ENCODE results near the gene CHTOP.

CHTOP gene

DNA sequence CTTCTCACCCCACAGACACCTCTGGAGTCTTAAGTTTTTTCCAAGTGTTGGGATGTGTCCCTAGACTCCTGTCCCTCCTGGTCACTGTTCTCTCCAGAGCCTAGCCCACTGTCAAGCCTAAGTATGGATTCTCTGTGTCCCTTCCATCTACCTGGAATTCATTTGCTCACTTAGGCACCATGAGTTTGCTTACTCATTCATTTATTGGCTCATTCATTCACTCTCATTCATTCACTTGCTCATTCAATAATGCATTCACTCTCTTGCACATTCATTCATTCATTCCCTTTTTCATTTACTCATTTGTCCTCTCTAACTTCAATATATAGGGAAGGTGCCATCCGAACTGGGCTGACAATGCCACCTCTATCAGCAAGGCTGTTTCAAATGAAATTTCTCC, 22.5 kb upstream of the CHTOP start:
- no peak for FAIRE-seq
- no peak for TF ChIP-seq PAX5 (IDR thresholded peaks at IDR 0.05; ENCODE audit: insufficient read depth, low read length, severe bottlenecking)
- no peak for TF ChIP-seq POU2F2 (IDR thresholded peaks at IDR 0.05; ENCODE audit: low read depth, low read length)
- no peak for TF ChIP-seq SPI1 (IDR thresholded peaks at IDR 0.05; ENCODE audit: low read depth, low read length)
- TF ChIP-seq TAF1 (IDR thresholded peaks at IDR 0.05; ENCODE audit: low read depth, low read length), result no peak
- TF ChIP-seq POLR2A (IDR thresholded peaks at IDR 0.05; ENCODE audit: low read depth, low read length), result no peak
- TF ChIP-seq POLR2AphosphoS5 (IDR thresholded peaks at IDR 0.05; ENCODE audit: low read depth, low read length), result no peak
- no peak for DNase-seq (ENCODE audit: insufficient read length, low spot score)

- TF ChIP-seq POLR2A (IDR thresholded peaks at IDR 0.05; ENCODE audit: low read depth, low read length) (no peak), POU2F2 (IDR thresholded peaks at IDR 0.05; ENCODE audit: low read depth, low read length) (no peak), PAX5 (IDR thresholded peaks at IDR 0.05; ENCODE audit: insufficient read depth, low read length, severe bottlenecking) (no peak), POLR2AphosphoS5 (IDR thresholded peaks at IDR 0.05; ENCODE audit: low read depth, low read length) (no peak), SPI1 (IDR thresholded peaks at IDR 0.05; ENCODE audit: low read depth, low read length) (no peak), TAF1 (IDR thresholded peaks at IDR 0.05; ENCODE audit: low read depth, low read length) (no peak)
- DNase-seq (ENCODE audit: insufficient read length, low spot score), result no peak
- FAIRE-seq, result no peak
These were observed 21.6 kb upstream of the CHTOP start for GRCh38 chr1:153612111-153612754.

GRCh38 chr1:153612755-153613331, 21.0 kb upstream of the CHTOP start, which contains the start of gene S100A16:
Gene S100A16, minus strand, starts transcription at chr1:153613137. Its CDS starts 4,986 bp downstream, at chr1:153608151.
- no peak for FAIRE-seq

DNA sequence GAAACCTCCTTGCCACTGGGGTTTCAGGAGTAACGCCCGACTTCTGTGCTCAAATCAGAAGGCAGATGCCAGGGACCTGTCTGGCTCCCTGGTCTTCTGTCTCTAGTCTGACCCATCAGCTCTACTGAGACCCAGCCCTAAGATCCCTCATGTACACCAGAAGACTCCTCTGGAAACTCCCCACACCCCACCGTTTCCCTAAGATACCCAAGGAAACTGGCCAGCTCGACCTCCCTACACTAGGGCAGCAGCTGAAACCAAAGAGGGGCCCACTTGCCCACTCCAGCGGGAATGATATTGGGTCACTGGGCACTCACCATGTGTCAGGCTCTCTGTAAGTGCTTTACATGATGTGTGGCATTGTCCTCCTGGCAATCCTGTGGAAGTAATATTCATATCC, 20.5 kb upstream of the CHTOP start:
- no peak for FAIRE-seq
- TF ChIP-seq SPI1 (IDR thresholded peaks at IDR 0.05; ENCODE audit: low read depth, low read length) (no peak), TAF1 (IDR thresholded peaks at IDR 0.05; ENCODE audit: low read depth, low read length) (no peak), POLR2AphosphoS5 (IDR thresholded peaks at IDR 0.05; ENCODE audit: low read depth, low read length) (no peak), PAX5 (IDR thresholded peaks at IDR 0.05; ENCODE audit: insufficient read depth, low read length, severe bottlenecking) (no peak), POU2F2 (IDR thresholded peaks at IDR 0.05; ENCODE audit: low read depth, low read length) (no peak), POLR2A (IDR thresholded peaks at IDR 0.05; ENCODE audit: low read depth, low read length) (no peak)
- DNase-seq (ENCODE audit: insufficient read length, low spot score), result no peak

More at GRCh38 chr1:153612755-153613331, 21.0 kb upstream of the CHTOP start, which contains the start of gene S100A16:
- DNase-seq (ENCODE audit: insufficient read length, low spot score), result no peak
- TF ChIP-seq POLR2AphosphoS5 (IDR thresholded peaks at IDR 0.05; ENCODE audit: low read depth, low read length) (no peak), POLR2A (IDR thresholded peaks at IDR 0.05; ENCODE audit: low read depth, low read length) (no peak), POU2F2 (IDR thresholded peaks at IDR 0.05; ENCODE audit: low read depth, low read length) (no peak), TAF1 (IDR thresholded peaks at IDR 0.05; ENCODE audit: low read depth, low read length) (no peak), PAX5 (IDR thresholded peaks at IDR 0.05; ENCODE audit: insufficient read depth, low read length, severe bottlenecking) (no peak), SPI1 (IDR thresholded peaks at IDR 0.05; ENCODE audit: low read depth, low read length) (no peak)

GRCh38 chr1:153614189-153614900, 19.5 kb upstream of the CHTOP start:
- DNase-seq (ENCODE audit: insufficient read length, low spot score), result no peak
- TF ChIP-seq PAX5 (IDR thresholded peaks at IDR 0.05; ENCODE audit: insufficient read depth, low read length, severe bottlenecking) (no peak), SPI1 (IDR thresholded peaks at IDR 0.05; ENCODE audit: low read depth, low read length) (no peak), POU2F2 (IDR thresholded peaks at IDR 0.05; ENCODE audit: low read depth, low read length) (no peak), POLR2AphosphoS5 (IDR thresholded peaks at IDR 0.05; ENCODE audit: low read depth, low read length) (no peak), TAF1 (IDR thresholded peaks at IDR 0.05; ENCODE audit: low read depth, low read length) (no peak), POLR2A (IDR thresholded peaks at IDR 0.05; ENCODE audit: low read depth, low read length) (no peak)
- no peak for FAIRE-seq

GRCh38 chr1:153614906-153615305, 19.0 kb upstream of the CHTOP start:
- FAIRE-seq (no peak), DNase-seq (ENCODE audit: insufficient read length, low spot score) (no peak)
- no peak for TF ChIP-seq POLR2A (IDR thresholded peaks at IDR 0.05; ENCODE audit: low read depth, low read length)
- no peak for TF ChIP-seq TAF1 (IDR thresholded peaks at IDR 0.05; ENCODE audit: low read depth, low read length)
- no peak for TF ChIP-seq POU2F2 (IDR thresholded peaks at IDR 0.05; ENCODE audit: low read depth, low read length)
- TF ChIP-seq SPI1 (IDR thresholded peaks at IDR 0.05; ENCODE audit: low read depth, low read length), result no peak
- TF ChIP-seq POLR2AphosphoS5 (IDR thresholded peaks at IDR 0.05; ENCODE audit: low read depth, low read length), result no peak
- TF ChIP-seq PAX5 (IDR thresholded peaks at IDR 0.05; ENCODE audit: insufficient read depth, low read length, severe bottlenecking), result no peak

DNA sequence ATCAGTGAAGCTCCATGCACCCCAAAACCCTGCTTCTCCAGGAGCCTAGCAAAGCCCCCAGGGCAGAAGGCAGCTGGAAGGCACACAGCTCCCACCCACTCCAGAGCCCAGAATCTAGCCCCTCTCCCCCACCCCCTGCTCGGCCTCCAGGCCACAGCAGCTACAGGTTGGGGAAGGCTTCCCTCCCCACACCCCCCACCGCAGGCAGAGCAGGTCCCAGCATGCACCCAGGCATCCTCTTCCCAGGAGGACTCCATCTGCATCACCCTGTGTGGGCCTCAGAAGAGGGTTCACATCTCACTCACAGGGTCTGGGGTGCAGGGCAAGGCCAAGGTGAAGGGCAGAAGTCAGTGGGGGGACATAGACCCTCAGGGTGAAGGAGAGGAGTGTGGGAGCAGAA, 18.5 kb upstream of the CHTOP start:
- FAIRE-seq, result no peak
- no peak for TF ChIP-seq TAF1 (IDR thresholded peaks at IDR 0.05; ENCODE audit: low read depth, low read length)
- no peak for TF ChIP-seq PAX5 (IDR thresholded peaks at IDR 0.05; ENCODE audit: insufficient read depth, low read length, severe bottlenecking)
- no peak for TF ChIP-seq SPI1 (IDR thresholded peaks at IDR 0.05; ENCODE audit: low read depth, low read length)
- TF ChIP-seq POLR2AphosphoS5 (IDR thresholded peaks at IDR 0.05; ENCODE audit: low read depth, low read length), result no peak
- TF ChIP-seq POU2F2 (IDR thresholded peaks at IDR 0.05; ENCODE audit: low read depth, low read length), result no peak
- no peak for TF ChIP-seq POLR2A (IDR thresholded peaks at IDR 0.05; ENCODE audit: low read depth, low read length)
- no peak for DNase-seq (ENCODE audit: insufficient read length, low spot score)

DNA sequence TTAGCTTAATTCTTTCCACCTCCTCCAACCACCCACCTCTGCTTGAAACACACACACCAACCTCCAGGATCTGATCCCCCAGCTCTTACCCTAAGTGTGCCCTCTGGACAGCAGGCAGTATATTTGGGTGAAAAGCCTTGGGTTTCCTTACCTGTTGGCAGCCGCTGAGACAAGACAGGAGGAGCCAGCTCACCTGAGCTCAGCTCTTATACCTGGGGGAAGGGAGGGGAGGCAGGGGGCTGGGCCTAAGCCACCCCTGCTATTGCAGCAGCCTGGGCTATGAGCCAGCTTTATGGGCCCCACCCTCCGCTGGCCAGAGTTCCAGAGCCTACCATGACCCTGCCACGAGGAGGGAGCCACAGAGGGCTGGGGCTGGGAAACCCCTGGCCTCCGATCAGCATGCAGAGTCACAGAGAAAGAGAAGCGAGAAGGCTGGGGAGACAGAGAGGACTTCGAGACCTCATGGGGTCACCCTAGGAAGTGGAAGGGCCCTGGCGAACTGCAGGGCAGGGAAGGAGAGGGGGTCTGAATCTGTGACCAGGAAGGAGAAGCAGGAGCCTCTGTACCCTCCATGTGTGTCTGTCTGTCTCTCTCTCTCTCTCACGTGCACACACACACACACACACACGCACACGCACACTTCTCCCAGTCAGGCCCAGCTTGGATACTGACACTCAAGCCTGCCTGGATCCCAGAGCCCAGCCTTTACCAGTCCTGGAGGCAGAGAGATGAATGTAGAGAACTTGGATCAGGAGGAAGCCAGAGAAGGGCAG, 17.5 kb upstream of the CHTOP start, which contains the start of gene S100A14:
Gene S100A14, minus strand, starts transcription at position 182 of the 773 bp plus-strand sequence. CDS start 467 bp downstream, outside the sequence.
- no peak for FAIRE-seq
- TF ChIP-seq PAX5 (IDR thresholded peaks at IDR 0.05; ENCODE audit: insufficient read depth, low read length, severe bottlenecking), result no peak
- TF ChIP-seq POLR2A (IDR thresholded peaks at IDR 0.05; ENCODE audit: low read depth, low read length), result no peak
- no peak for TF ChIP-seq TAF1 (IDR thresholded peaks at IDR 0.05; ENCODE audit: low read depth, low read length)
- TF ChIP-seq POLR2AphosphoS5 (IDR thresholded peaks at IDR 0.05; ENCODE audit: low read depth, low read length), result no peak
- no peak for TF ChIP-seq POU2F2 (IDR thresholded peaks at IDR 0.05; ENCODE audit: low read depth, low read length)
- no peak for TF ChIP-seq SPI1 (IDR thresholded peaks at IDR 0.05; ENCODE audit: low read depth, low read length)
- no peak for DNase-seq (ENCODE audit: insufficient read length, low spot score)

All from GM12891 (cell line).